GM13977 (cell line): ENCODE results near the gene MSH6.

ENCODE experiments used
- DNase-seq: peaks from one replicate; pipeline ENCODE4 v3.0.0; 2012; ENCODE audit warnings: low spot score
- in situ Hi-C: fragments of 300-500 bp; cut with MboI; formaldehyde crosslinking; loops from one replicate; pipeline ENCODE4 v1.12.0; 2022; ENCODE audit warnings: low sequenced_read_pairs, low pct_unique_long_range_greater_than_20kb, mixed read lengths, inconsistent platforms; ENCODE audit not compliant: unreplicated experiment
- TF ChIP-seq, protein P1 (sequence below): IDR thresholded peaks from 2 replicates; pipeline ENCODE4 v1.5.1; 2012; ENCODE audit warnings: mild to moderate bottlenecking, control low read depth; ENCODE audit not compliant: insufficient read depth; ENCODE audit errors: extremely low read depth, missing control alignments

Gene MSH6

DNA sequence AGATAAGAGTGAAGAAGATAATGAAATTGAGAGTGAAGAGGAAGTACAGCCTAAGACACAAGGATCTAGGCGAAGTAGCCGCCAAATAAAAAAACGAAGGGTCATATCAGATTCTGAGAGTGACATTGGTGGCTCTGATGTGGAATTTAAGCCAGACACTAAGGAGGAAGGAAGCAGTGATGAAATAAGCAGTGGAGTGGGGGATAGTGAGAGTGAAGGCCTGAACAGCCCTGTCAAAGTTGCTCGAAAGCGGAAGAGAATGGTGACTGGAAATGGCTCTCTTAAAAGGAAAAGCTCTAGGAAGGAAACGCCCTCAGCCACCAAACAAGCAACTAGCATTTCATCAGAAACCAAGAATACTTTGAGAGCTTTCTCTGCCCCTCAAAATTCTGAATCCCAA lies 15.7 kb downstream of the MSH6 start:
- TF ChIP-seq, protein P1, sequence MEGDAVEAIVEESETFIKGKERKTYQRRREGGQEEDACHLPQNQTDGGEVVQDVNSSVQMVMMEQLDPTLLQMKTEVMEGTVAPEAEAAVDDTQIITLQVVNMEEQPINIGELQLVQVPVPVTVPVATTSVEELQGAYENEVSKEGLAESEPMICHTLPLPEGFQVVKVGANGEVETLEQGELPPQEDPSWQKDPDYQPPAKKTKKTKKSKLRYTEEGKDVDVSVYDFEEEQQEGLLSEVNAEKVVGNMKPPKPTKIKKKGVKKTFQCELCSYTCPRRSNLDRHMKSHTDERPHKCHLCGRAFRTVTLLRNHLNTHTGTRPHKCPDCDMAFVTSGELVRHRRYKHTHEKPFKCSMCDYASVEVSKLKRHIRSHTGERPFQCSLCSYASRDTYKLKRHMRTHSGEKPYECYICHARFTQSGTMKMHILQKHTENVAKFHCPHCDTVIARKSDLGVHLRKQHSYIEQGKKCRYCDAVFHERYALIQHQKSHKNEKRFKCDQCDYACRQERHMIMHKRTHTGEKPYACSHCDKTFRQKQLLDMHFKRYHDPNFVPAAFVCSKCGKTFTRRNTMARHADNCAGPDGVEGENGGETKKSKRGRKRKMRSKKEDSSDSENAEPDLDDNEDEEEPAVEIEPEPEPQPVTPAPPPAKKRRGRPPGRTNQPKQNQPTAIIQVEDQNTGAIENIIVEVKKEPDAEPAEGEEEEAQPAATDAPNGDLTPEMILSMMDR, result no peak
- in situ Hi-C loops, result no loop called here
- DNase-seq, result no peak

DNA sequence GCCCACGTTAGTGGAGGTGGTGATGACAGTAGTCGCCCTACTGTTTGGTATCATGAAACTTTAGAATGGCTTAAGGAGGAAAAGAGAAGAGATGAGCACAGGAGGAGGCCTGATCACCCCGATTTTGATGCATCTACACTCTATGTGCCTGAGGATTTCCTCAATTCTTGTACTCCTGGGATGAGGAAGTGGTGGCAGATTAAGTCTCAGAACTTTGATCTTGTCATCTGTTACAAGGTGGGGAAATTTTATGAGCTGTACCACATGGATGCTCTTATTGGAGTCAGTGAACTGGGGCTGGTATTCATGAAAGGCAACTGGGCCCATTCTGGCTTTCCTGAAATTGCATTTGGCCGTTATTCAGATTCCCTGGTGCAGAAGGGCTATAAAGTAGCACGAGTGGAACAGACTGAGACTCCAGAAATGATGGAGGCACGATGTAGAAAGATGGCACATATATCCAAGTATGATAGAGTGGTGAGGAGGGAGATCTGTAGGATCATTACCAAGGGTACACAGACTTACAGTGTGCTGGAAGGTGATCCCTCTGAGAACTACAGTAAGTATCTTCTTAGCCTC lies 16.2 kb downstream of the MSH6 start:
- in situ Hi-C loops, result no loop called here
- TF ChIP-seq, protein P1, result no peak

DNA sequence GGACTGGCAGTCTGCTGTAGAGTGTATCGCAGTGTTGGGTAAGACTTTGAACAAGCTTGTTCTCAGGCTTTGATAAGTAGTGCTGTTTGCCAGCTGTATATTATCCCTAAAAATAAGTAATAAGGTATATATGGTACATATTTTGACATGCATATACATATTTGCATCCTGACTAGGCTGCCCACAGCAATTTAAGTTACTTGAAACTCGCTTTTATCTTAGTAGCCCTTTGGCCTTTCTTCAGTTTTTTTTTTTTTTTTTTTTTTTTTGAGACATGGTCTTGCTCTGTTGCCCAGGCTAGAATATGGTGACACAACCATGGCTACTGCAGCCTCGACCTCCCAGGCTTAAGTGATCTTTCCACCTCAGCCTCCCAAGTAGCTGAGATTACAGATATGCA lies 18.2 kb downstream of the MSH6 start:
- DNase-seq, result no peak
- in situ Hi-C loops, result no loop called here
- TF ChIP-seq, protein P1, result no peak

More for the DNA sequence above, 16.2 kb downstream of the MSH6 start:
- no peak for DNase-seq

DNA sequence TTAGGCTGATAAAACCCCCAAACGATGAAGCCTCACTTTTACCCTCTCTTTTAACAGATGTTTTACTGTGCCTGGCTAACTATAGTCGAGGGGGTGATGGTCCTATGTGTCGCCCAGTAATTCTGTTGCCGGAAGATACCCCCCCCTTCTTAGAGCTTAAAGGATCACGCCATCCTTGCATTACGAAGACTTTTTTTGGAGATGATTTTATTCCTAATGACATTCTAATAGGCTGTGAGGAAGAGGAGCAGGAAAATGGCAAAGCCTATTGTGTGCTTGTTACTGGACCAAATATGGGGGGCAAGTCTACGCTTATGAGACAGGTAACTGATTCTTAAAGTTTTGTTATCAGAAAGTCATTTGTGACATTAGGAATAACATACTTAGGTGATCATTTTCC lies 20.4 kb downstream of the MSH6 start:
- in situ Hi-C loops, result no loop called here
- DNase-seq, result no peak
- TF ChIP-seq, protein P1, result no peak

DNA sequence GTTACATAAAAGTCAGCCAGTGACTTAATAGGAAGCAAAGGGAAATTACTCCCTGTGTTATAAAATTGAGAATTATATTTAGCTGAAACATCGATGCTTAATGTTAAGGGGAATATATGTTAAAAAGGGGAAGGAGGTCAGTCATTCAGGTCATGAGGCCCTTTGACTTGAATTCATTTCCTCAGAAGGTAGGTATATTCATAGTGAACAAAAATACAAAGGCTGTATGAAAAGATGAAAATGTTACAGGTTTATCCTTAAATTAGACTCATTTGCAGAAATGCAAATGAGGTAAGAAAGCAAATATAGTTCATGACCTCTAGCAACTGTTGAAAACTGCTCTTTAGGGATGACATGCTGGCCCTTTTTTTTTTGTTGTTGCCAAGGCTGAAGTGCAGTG lies 20.8 kb downstream of the MSH6 start:
- in situ Hi-C loops, result no loop called here
- no peak for DNase-seq
- TF ChIP-seq, protein P1, result no peak

DNA sequence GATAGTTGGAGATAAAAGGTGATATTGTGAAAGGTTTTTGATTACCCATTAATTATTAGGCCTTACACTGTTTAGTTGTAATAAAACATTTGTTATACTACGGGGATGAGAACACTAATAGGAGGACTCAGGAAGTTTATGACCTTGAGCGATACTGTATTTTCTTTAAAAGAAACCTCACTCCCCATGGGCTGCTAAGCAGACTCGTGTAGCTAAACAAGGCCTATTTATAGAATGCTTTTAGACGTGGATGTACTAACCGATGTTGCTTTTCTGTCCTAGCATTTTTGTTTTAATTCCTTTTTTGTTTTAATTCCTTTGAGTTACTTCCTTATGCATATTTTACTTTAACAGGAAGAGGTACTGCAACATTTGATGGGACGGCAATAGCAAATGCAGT lies 22.9 kb downstream of the MSH6 start:
- TF ChIP-seq, protein P1, result no peak
- no peak for DNase-seq
- in situ Hi-C loops, result no loop called here

DNA sequence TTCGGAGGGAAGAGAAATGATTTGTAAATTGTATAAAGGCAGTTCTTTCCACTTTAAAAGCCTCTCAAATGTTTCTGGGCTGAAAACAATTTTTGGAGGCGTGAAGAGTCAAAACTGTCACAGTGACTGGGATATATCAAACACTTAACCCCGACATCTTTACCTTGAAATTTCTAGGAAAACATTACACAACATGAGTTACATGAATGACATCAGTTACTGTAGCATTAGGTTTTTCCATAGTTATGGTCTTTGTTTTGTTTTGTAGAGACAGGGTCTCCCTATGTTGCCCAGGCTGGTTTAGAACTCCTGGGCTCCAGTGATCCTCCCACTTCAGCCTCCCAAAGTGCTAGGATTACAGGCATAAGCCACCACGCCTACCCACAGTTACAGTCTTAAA lies 25.7 kb downstream of the MSH6 start:
- TF ChIP-seq, protein P1, result no peak
- DNase-seq, result no peak
- in situ Hi-C loops, result no loop called here
